Anterior cingulate cortex (tissue), 58 donors: ENCODE data around the gene SEMA3B.
A peak's percentile ranks its signal among the peaks of the same experiment; 100 is the strongest.
"Not testable (repeated sequence)": the region's sequence is repeated elsewhere in the genome, so short reads cannot be mapped to it uniquely, and the experiment has no call there.

Experiments
- DNase-seq, 58 donors: peaks; one replicate each; lab custom pipeline; 2025; lab: John Stamatoyannopoulos, UW

The SEMA3B gene

GRCh38 chr3:50268703-50269451, at the start of gene SEMA3B:
Gene SEMA3B, plus strand, starts transcription at chr3:50269147. Its CDS starts 94 bp downstream, at chr3:50269241.
- DNase-seq = peak in 31 of 58 donors; percentile 15 to 77 (median 36)

GRCh38 chr3:50219285-50219684, 49.7 kb upstream of the SEMA3B start:
- no peak for DNase-seq

- DNase-seq = peak in 3 of 58 donors; percentile 12 to 20 (median 13)
Measured at GRCh38 chr3:50220109-50220508, 48.8 kb upstream of the SEMA3B start.

DNA sequence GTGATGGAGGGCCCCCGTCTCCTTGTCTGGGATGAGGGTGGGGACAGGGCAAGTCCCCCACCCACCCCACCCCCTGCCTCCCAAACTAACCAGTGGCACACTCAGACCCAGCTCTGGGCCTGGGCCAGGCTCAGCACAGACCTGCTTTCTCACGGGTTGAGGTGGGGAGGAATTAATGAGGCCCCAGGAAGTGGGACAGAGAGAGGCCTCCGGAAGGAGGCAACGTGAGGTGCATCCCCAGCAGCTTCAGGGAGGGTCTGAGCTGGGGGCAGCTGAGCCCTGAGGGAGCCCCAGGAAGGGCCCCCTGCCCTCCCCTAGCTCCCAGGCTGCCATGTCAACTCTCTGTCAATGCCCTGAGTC, 47.9 kb upstream of the SEMA3B start:
- DNase-seq = no peak

GRCh38 chr3:50221411-50222168, 47.4 kb upstream of the SEMA3B start:
- DNase-seq = peak in 37 of 58 donors; percentile 13 to 72 (median 42)

DNA sequence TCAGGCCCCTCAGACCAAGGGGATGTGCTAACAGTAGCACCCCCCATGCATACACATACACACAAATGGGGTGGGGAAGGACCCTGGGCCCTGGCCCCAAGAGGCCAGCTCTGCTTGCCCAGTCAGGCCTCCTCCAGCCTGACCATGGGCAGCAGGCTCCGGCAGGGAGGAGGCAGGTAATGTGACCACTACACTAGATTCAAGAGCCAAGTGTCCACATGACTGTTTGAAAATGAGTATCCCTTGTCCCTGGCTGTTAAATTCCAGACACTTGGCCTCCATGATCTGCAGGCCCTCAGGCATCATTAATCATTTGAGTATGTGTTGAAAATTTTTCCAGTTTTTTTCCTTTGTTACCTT, 46.8 kb upstream of the SEMA3B start:
- DNase-seq = no peak

DNA sequence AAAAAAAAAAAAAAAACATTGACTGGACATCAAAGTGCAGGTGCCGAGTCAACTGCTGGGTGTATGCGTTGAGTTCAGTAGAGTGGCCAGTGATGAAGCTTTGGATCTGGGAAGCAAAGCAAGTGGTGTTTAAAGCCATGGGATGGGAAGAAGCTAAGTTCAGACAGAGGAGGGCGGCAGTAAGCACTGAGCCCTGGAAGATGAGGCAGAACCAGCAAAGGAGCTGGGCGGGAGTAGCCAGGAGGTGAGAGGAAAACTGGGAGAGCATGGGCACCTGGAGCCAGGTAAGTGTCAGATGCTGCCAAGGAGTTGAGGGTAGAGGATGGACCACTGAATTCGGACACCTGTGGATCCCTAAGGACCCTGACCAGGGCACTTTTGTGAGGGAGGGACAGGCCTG, 44.3 kb upstream of the SEMA3B start:
- no peak for DNase-seq

DNA sequence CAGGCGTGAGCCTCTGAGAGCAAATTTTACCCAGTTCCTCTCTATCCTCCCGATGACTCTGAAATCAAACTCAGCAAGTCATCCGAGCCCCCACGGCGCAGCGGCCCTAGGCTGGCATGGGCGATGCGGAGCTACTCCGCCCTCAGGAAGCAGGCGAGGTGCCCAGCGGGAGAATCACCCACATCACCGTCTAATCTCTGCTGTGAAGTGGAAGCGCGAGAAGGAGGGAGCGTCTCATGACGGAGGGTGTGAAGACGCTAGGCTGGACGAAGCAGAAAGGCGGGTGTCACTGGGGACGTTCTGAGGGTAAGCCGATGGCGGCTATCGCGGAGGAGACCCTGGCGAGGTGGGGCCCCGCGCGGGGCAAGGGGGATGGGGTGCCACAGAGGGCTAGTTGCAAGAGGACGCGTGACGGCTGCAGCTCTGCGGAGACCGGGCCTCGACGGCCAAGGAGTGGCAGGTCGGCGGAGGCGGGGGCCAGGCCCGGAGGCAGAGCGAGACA, 42.0 kb upstream of the SEMA3B start:
- DNase-seq = peak in 33 of 58 donors; percentile 36 to 74 (median 62)

GRCh38 chr3:50227390-50228183, 41.4 kb upstream of the SEMA3B start:
- DNase-seq = peak in 57 of 58 donors; percentile 48 to 91 (median 85)

- DNase-seq = not testable (repeated sequence)
Measured at GRCh38 chr3:50228184-50228763, 40.7 kb upstream of the SEMA3B start.

DNA sequence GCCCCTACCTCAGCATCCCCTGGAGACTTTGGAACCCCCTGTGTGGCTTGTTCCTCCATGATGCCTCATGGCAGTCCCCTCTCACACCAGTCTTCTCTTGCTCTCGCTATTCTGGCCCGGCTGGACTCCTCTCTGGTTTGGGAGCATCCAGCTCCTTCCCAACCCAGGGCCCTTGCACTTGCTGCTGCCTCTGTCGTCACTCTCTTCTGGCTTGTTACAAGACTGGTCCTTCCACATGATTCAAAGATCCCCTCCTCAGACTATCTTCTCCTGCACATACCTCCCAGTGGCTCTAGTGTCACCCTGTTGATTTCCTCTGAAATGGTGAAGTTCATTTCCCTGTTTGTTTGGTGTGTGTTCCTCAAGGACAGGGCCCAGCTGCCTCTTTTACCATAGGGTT, 39.5 kb upstream of the SEMA3B start:
- DNase-seq = no peak

DNA sequence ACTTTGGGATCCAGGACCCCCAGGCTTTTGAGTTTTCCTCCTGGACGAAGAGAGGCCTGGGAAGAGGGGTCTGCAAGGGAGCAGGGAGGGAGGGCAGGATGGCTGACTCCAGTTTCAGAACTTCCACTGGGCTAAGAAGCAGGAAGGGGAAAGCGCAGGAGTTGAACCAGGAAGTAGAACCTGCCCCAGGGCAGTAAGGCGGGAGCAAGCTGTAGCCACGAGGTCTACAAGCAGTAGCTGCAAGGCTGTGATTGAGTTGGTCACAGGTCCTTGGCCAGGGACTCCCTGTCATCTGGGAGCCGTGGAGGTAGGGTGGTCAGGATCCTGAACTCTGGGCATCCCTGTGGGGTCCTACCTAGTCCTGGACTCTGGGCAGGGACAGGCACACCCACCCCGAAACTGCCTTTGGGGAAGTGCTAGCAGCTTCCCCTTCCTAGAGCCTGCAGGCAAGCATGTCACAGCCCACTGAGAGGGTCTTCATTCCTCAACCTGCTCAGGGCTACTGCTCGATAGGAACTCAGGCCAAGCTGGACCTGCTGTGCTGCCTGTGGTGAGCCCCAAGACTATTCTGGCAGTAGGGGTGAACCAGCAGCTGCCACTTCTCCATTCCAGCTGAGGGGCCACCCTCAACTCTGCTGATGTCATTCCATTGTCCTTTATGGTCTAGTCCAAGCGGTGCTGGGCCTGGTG, 38.7 kb upstream of the SEMA3B start:
- peak in 3 of 58 donors; percentile 10 to 43 (median 25) for DNase-seq

DNA sequence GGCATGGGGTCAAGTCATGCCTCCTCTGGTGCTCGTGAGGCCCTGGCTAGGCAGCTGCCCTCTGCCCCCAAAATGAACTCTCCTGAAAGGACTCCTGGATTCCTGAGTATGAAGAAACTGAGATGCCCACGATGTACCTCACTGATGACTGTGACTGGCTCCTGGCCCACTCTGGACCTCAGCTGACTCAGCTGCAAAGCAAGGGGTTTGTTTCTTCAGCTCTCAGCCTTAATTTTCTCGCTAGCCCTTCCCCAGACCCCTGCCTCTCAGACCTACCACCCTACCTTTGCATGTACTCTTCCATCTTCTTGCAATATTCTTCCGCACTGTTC, 38.2 kb upstream of the SEMA3B start:
- DNase-seq = no peak

DNA sequence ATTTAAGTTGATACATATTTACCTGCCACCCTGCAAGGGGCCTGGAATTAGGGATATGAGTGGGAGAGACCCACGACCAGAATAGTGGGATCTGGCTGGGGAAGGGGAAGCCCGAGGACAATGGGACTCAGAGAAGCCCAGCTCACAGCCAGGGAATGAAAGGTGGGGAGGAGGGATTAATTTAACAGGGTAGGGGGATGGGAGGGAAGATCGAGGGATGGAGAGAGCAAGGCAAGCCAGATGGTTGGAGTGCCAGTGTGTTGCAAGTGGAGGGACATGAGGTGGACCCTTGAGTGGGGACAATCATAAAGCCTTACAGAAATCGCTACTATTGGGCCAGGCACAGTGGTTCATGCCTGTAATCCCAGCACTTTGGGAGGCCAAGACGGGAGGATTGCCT, 37.4 kb upstream of the SEMA3B start:
- DNase-seq = no peak

DNA sequence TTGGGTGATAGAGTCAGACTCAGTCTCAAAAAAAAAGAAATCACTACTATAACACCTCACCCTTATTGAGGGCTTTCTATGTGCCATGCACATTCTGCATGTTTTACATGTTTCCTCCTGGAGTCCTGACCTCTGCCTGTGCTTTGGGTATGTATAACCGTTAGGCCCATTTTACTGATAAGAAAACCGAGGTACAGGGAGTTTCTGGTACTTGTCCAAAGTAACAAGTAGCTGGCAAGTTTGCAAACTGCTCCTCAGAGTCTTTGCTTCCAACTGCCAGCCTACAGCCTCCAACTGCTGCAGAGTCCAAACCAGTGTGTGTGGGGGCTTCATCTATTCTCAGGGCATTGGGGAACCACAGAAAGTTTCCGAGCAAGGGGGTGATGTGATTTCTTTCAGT, 36.6 kb upstream of the SEMA3B start:
- no peak for DNase-seq

- no peak for DNase-seq
Measured at GRCh38 chr3:50233176-50233575, 35.8 kb upstream of the SEMA3B start.

DNA sequence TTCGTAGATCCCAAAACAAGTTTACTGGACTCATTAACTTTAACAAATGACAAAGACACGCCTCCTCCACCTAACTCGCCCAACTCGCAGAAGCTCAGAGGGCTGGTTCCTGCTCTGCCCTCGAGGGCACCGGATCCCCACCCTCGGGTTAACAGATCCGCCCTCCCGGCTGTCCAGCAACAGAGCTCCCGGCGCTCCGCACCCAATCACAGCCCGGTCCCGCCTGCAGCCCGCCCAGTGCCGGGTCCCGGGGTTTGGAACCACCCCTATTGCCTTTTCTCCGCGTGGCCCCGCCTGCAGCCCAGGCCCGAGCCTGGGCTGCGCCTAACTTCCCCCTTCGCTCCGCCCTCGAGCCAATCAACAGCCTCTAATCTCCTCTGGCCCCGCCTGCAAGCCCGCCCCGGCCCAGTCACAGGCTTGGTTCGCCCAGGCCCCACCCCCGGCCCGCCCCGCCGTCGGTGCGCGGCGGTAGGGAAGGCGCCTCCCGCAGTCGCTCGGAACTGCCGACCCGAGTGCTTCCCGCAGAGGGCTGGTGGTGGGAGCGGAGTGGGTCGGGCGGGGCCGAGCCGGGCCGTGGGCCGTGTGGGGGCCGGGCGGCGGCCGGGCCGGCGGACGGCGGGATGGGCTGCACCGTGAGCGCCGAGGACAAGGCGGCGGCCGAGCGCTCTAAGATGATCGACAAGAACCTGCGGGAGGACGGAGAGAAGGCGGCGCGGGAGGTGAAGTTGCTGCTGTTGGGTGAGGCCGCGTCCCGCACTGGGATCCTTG, 33.0 kb upstream of the SEMA3B start, which contains the start of gene GNAI2:
GNAI2 (plus strand) TSS at position 489 of the 768 bp plus-strand sequence; CDS start at position 621, 132 bp downstream.
- DNase-seq = peak; percentile 78 to 100 (median 99)

DNA sequence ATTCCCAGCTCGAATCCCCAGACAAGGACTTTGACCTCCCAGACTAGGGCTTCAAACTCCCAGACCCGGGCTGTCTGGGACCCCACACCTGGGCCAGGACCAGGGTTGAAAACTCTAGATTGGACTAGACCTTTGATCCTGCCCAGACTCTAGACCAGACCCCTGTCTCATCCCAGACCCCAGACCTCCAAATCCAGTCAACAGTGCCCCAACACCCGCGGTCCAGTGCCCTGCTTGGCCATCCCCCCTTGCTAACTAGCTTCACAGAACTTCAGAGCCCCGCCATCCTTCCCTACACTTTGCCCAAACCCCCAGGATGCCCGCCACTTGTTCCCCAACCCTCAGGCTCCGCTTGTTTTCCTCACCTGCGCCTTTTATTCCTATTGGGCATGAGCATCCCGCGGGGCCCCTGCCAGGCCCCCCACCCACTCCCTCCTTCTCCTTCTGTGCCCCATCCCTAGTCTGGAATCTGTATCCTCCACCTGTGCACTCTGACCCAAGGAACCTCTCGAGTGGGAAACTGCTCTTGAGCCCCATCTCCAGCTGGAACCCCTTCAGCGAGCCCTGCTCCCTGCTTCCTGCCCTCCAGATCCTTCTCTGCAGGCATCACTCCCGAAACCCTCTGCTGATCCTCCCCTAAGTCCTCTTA, 32.3 kb upstream of the SEMA3B start:
- DNase-seq = no peak
